Adrenal gland (tissue), 5 donors: ENCODE measurements around the gene PLA2G5.

ENCODE experiments used
- POLR2A ChIP-seq, 2 donors: fragments of 450-650 bp; IDR thresholded peaks; one replicate each; pipeline ENCODE4 v1.6.1; 2017; ENCODE audit warnings: antibody characterized with exemption in 2 of 2, mild to moderate bottlenecking in 2 of 2, moderate library complexity in 1 of 2
- TF ChIP-seq, protein P1 (sequence below), 6 experiments: fragments of 450-650 bp in 4 of 6; fragments of 200-600 bp in 2 of 6; sonication (generic) in 1 of 6; IDR thresholded peaks; 1 replicate in 5 of 6; 2 replicates in 1 of 6; pipeline versions ENCODE4 v1.5.1 to v1.8.0; 2016 to 2021; ENCODE audit warnings: antibody characterized with exemption in 6 of 6, mild to moderate bottlenecking in 2 of 6, moderate library complexity in 1 of 6
- donor health status: DM: no; HTN: no; CAD: no.

DNA sequence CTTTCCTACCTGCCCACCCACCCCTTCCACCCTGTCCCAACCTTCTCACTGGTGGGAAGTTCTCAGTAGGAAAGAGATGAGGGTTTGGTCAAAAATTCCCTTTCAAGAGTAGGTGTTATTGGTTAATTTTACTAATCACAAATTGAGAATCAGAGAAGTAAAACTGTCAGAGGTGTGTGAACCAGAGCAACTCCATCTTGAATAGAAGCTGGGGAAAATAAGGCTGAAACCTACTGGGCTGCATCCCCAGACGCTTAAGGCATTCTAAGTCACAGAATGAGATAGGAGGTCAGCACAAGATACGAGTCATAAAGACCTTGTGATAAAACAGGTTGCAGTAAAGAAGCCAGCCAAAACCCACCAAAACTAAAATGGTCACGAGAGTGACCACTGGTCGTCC, 37.8 kb downstream of the PLA2G5 start:
- TF ChIP-seq, protein P1, sequence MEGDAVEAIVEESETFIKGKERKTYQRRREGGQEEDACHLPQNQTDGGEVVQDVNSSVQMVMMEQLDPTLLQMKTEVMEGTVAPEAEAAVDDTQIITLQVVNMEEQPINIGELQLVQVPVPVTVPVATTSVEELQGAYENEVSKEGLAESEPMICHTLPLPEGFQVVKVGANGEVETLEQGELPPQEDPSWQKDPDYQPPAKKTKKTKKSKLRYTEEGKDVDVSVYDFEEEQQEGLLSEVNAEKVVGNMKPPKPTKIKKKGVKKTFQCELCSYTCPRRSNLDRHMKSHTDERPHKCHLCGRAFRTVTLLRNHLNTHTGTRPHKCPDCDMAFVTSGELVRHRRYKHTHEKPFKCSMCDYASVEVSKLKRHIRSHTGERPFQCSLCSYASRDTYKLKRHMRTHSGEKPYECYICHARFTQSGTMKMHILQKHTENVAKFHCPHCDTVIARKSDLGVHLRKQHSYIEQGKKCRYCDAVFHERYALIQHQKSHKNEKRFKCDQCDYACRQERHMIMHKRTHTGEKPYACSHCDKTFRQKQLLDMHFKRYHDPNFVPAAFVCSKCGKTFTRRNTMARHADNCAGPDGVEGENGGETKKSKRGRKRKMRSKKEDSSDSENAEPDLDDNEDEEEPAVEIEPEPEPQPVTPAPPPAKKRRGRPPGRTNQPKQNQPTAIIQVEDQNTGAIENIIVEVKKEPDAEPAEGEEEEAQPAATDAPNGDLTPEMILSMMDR (IDR thresholded peaks at IDR 0.05), result no peak
- no peak for TF ChIP-seq POLR2A (IDR thresholded peaks at IDR 0.05)
